Activated CD4-positive, alpha-beta memory T cell treated with anti-CD3 and anti-CD28 coated beads, Interleukin-2, amount 10 ng/mL, durations not matched to agents 7 days and 5 days (primary cell): ENCODE measurements around the gene METTL18. TPM values are rescaled to one million over a fixed set of nuclear protein-coding genes. Genes with fewer than 3 reads are reported as not detected.
A peak's percentile ranks its signal among the peaks of the same experiment; 100 is the strongest.

Experiments
- CTCF ChIA-PET: fragments of 350-600 bp; sonication (Branson Sonifier 250); formaldehyde crosslinking; loops from one replicate; lab custom pipeline; 2021; ENCODE audit warnings: antibody characterized with exemption, inconsistent platforms; lab: Charles Lee
- POLR2A ChIA-PET: fragments of 350-600 bp; sonication (Branson Sonifier 250); formaldehyde crosslinking; loops from one replicate; lab custom pipeline; 2021; ENCODE audit warnings: antibody characterized with exemption; lab: Charles Lee
- DNase-seq: peaks from one replicate; pipeline ENCODE4 v3.0.0-alpha.2; 2020
- H3K27ac Mint-ChIP-seq: one replicate; pipeline ENCODE4 v1.8.0; 2021; ENCODE audit warnings: mild to moderate bottlenecking, mixed read lengths
- H3K27me3 Mint-ChIP-seq: one replicate; pipeline ENCODE4 v1.8.0; 2021; ENCODE audit warnings: mixed read lengths
- H3K36me3 Mint-ChIP-seq: one replicate; pipeline ENCODE4 v1.8.0; 2021; ENCODE audit warnings: low read depth, mixed read lengths
- H3K4me1 Mint-ChIP-seq: one replicate; pipeline ENCODE4 v1.8.0; 2021; ENCODE audit warnings: mixed read lengths
- H3K4me3 Mint-ChIP-seq: one replicate; pipeline ENCODE4 v1.8.0; 2021; ENCODE audit warnings: mild to moderate bottlenecking, mixed read lengths
- H3K9me3 Mint-ChIP-seq: one replicate; pipeline ENCODE4 v1.8.0; 2021; ENCODE audit warnings: mixed read lengths
- total RNA-seq, 2 experiments: library from RNA; stranded (reverse); gene quantifications; one replicate each; pipeline ENCODE4 v1.2.3, GENCODE V29; 2021

Gene METTL18
- total RNA-seq: 10 to 100 TPM; 14.2 to 15.7 TPM

DNA sequence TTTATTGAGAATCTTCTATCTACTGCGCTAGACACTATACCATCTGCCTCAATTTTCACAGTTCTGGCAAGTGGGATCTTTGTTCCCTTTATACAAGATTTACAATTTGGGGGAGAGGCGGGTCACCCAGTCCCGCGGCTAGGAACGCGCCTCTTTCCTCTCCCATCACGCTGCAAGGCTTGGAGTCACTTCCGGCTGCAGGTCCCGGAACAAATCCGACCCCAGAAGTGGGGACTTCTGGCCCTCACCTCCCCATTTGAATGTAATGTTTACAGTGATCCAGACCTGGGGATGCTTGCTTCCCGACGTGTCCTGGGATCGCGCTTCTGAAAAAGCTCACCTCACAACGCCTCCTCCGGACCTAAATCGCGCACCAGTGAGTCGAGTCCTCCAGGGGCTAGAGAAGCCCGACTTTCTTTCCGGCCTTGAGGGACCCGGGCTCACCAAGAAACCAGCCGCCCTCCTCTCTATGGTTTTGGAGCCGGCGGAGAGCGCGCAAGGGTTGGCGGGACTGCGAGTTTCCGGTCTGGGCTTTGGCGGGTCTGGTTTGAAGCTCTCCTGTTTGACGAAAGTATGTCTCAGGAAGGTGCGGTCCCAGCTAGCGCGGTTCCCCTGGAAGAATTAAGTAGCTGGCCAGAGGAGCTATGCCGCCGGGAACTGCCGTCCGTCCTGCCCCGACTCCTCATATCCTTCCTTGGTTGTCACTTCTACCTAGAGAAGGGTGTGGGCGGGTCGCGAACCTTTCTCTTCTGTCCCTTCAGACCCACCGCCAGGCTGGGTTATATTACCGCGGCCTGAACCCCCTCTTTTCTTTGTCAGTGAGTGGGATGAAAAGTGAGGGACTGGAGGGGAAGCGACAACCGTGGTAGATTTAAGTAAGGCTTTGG, at the start of gene METTL18:
TSS of gene METTL18 (minus strand) at position 378 of the 887 bp plus-strand sequence. CDS start 1,212 bp downstream, outside the sequence.
- Mint-ChIP-seq H3K27ac (peak within 1 kb of the TSS; percentile 88), H3K36me3 (peaks cover 57% of the 10 kb centered on the region), H3K27me3 (no peaks in the 10 kb centered on the region), H3K4me3 (peak within 1 kb of the TSS; percentile 84), H3K9me3 (no peaks in the 10 kb centered on the region), H3K4me1 (peaks cover 55% of the 10 kb centered on the region)
- CTCF ChIA-PET: interaction anchor here (0.7 to 2.8 kb wide), 9 partner anchors 15 to 209 kb away, joined by 3 to 12 read pairs (median 5); partner anchors contain the start of gene F5
- POLR2A ChIA-PET: interaction anchor here (0.6 to 6.2 kb wide), 36 partner anchors 9 to 1691 kb away, joined by 3 to 106 read pairs (median 4); partner anchors contain the start of genes BLZF1, F5, KIFAP3 and NME7
- peak; percentile 95 for DNase-seq

GRCh38 chr1:169838942-169839341, 44.2 kb upstream of the METTL18 start:
- Mint-ChIP-seq H3K9me3 (peaks cover 15% of the 10 kb centered on the region), H3K4me1 (peaks cover 6% of the 10 kb centered on the region), H3K27me3 (no peaks in the 10 kb centered on the region), H3K36me3 (peaks cover 74% of the 10 kb centered on the region), H3K4me3 (no peak overlapping the region), H3K27ac (no peak overlapping the region)
- POLR2A ChIA-PET: interaction anchor here (1.4 kb wide), 1 partner anchor 42 kb away, joined by 3 read pairs; no protein-coding TSS in a partner anchor
- DNase-seq: no peak
- CTCF ChIA-PET: no interaction called here

- Mint-ChIP-seq H3K27ac (no peak overlapping the region), H3K9me3 (peaks cover 13% of the 10 kb centered on the region), H3K4me3 (no peak overlapping the region), H3K27me3 (no peaks in the 10 kb centered on the region), H3K36me3 (peaks cover 71% of the 10 kb centered on the region), H3K4me1 (peaks cover 6% of the 10 kb centered on the region)
- CTCF ChIA-PET: interaction anchor here (1.1 to 1.5 kb wide), 2 partner anchors 27 to 41 kb away, joined by 3 read pairs; no protein-coding TSS in a partner anchor
- DNase-seq: no peak
- POLR2A ChIA-PET: interaction anchor here (0.9 to 1.6 kb wide), 4 partner anchors 20 to 57 kb away, joined by 3 to 5 read pairs (median 3); partner anchors contain the start of gene SCYL3
These were observed 41.5 kb upstream of the METTL18 start for GRCh38 chr1:169836198-169836597.

DNA sequence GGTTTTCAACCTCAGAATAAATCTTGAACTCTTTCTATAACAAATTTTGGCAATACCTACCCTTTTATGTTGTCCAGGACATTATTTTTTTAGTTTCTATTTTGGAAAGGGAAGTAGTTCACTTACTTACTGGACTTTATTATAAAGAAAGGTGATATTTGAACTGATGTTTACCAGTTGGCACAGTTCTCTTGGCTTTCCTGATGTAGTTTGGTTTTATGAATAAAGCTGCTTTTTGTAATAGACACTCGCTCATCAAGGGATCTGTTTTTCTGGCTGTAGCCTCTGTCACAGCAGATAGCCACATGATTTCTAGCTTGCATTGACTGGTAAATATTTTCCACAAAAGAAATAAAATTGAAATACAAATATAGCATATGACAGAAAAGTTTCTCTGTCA, 40.9 kb upstream of the METTL18 start:
- H3K36me3 Mint-ChIP-seq: peaks cover 71% of the 10 kb centered on the region
- CTCF ChIA-PET: interaction anchor here (1.5 kb wide), 1 partner anchor 26 kb away, joined by 3 read pairs; no protein-coding TSS in a partner anchor
- POLR2A ChIA-PET: interaction anchor here (1.2 to 1.6 kb wide), 2 partner anchors 20 to 56 kb away, joined by 3 to 5 read pairs; no protein-coding TSS in a partner anchor

GRCh38 chr1:169834869-169835268, 40.2 kb upstream of the METTL18 start:
- DNase-seq: no peak
- Mint-ChIP-seq H3K4me1 (peaks cover 6% of the 10 kb centered on the region), H3K27me3 (no peaks in the 10 kb centered on the region), H3K9me3 (peaks cover 7% of the 10 kb centered on the region), H3K27ac (no peak overlapping the region), H3K4me3 (no peak overlapping the region), H3K36me3 (peaks cover 69% of the 10 kb centered on the region)
- ChIA-PET CTCF (no interaction called here), POLR2A (no interaction called here)

More for the DNA sequence above, 40.9 kb upstream of the METTL18 start:
- H3K4me1 Mint-ChIP-seq: peaks cover 6% of the 10 kb centered on the region
- H3K9me3 Mint-ChIP-seq: peaks cover 7% of the 10 kb centered on the region
- no peaks in the 10 kb centered on the region for H3K27me3 Mint-ChIP-seq
- no peak overlapping the region for H3K4me3 Mint-ChIP-seq
- no peak overlapping the region for H3K27ac Mint-ChIP-seq
- no peak for DNase-seq

- Mint-ChIP-seq H3K27me3 (no peaks in the 10 kb centered on the region), H3K27ac (no peak overlapping the region), H3K4me3 (no peak overlapping the region), H3K9me3 (no peaks in the 10 kb centered on the region), H3K36me3 (peaks cover 63% of the 10 kb centered on the region), H3K4me1 (peaks cover 7% of the 10 kb centered on the region)
- POLR2A ChIA-PET: no interaction called here
- no peak for DNase-seq
- CTCF ChIA-PET: interaction anchor here (0.7 to 2.4 kb wide), 3 partner anchors 13 to 772 kb away, joined by 3 to 10 read pairs (median 5); no protein-coding TSS in a partner anchor
These were observed 38.6 kb upstream of the METTL18 start for GRCh38 chr1:169833179-169833901.

- H3K4me3 Mint-ChIP-seq: no peak overlapping the region
- H3K27me3 Mint-ChIP-seq: no peaks in the 10 kb centered on the region
- DNase-seq: no peak
- no peaks in the 10 kb centered on the region for H3K9me3 Mint-ChIP-seq
- no peak overlapping the region for H3K27ac Mint-ChIP-seq
- CTCF ChIA-PET: interaction anchor here (1.3 kb wide), 1 partner anchor 12 kb away, joined by 3 read pairs; no protein-coding TSS in a partner anchor
- H3K36me3 Mint-ChIP-seq: peaks cover 57% of the 10 kb centered on the region
- POLR2A ChIA-PET: no interaction called here
- peaks cover 3% of the 10 kb centered on the region for H3K4me1 Mint-ChIP-seq
These were observed 35.0 kb upstream of the METTL18 start for GRCh38 chr1:169829671-169830070.

DNA sequence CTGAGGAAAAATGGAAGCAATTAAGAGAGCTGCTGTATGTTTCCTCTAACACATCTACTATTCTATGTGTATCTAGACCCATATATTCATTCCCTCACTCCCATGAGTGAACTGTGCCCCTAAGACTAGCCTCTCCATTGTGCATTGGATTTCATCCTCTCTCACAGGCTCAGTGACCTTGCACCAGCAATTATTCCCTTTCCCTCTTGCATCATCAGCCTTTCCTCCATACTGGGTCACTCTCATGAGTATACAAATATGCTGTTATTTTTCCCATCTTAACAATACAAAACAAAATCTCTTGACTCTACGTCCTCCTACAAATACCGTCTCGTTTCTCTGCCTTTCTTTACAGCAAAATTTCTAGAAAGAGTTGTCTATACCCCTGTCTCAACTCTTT, 29.4 kb upstream of the METTL18 start:
- Mint-ChIP-seq H3K27me3 (no peaks in the 10 kb centered on the region), H3K27ac (peak overlapping the region; percentile 5), H3K36me3 (peaks cover 40% of the 10 kb centered on the region), H3K4me3 (no peak overlapping the region), H3K4me1 (peaks cover 3% of the 10 kb centered on the region), H3K9me3 (no peaks in the 10 kb centered on the region)
- no peak for DNase-seq
- ChIA-PET CTCF (no interaction called here), POLR2A (no interaction called here)

GRCh38 chr1:169821500-169821899, 26.8 kb upstream of the METTL18 start:
- Mint-ChIP-seq H3K9me3 (no peaks in the 10 kb centered on the region), H3K27me3 (no peaks in the 10 kb centered on the region), H3K4me1 (no peaks in the 10 kb centered on the region), H3K27ac (no peak overlapping the region), H3K36me3 (peaks cover 43% of the 10 kb centered on the region), H3K4me3 (no peak overlapping the region)
- ChIA-PET CTCF (no interaction called here), POLR2A (no interaction called here)
- no peak for DNase-seq

DNA sequence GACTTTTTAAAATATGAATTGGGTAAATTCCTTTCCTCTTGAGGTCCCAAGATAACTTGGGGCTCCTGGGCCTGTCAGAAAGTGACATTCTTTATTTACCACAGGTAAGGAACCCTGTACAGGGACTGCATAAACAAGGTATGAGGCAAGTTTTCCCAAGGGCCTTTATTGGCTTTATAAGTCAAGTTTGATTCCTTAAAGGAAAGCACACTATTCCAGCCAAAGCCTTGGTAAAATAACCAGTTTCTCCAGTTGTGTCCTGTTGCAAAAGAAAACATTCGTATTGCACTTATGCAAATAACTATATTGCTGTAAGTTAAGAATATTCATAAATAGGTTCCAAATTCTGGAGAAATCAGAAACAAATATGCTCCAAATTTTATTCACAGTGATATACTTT, 21.9 kb upstream of the METTL18 start:
- no peaks in the 10 kb centered on the region for H3K27me3 Mint-ChIP-seq
- no peak overlapping the region for H3K27ac Mint-ChIP-seq
- ChIA-PET CTCF (no interaction called here), POLR2A (no interaction called here)
- H3K9me3 Mint-ChIP-seq: no peaks in the 10 kb centered on the region
- H3K4me1 Mint-ChIP-seq: peaks cover 8% of the 10 kb centered on the region
- H3K4me3 Mint-ChIP-seq: no peak overlapping the region
- no peak for DNase-seq
- peaks cover 55% of the 10 kb centered on the region for H3K36me3 Mint-ChIP-seq

- no peak overlapping the region for H3K4me3 Mint-ChIP-seq
- no peaks in the 10 kb centered on the region for H3K27me3 Mint-ChIP-seq
- H3K36me3 Mint-ChIP-seq: peaks cover 57% of the 10 kb centered on the region
- no peaks in the 10 kb centered on the region for H3K9me3 Mint-ChIP-seq
- POLR2A ChIA-PET: no interaction called here
- H3K4me1 Mint-ChIP-seq: peaks cover 8% of the 10 kb centered on the region
- no peak overlapping the region for H3K27ac Mint-ChIP-seq
- no peak for DNase-seq
- CTCF ChIA-PET: no interaction called here
These were observed 19.6 kb upstream of the METTL18 start for GRCh38 chr1:169814265-169814664.

GRCh38 chr1:169812131-169812530, 17.4 kb upstream of the METTL18 start:
- POLR2A ChIA-PET: no interaction called here
- Mint-ChIP-seq H3K9me3 (no peaks in the 10 kb centered on the region), H3K4me3 (no peak overlapping the region), H3K36me3 (peaks cover 57% of the 10 kb centered on the region), H3K27me3 (no peaks in the 10 kb centered on the region), H3K4me1 (peaks cover 8% of the 10 kb centered on the region), H3K27ac (no peak overlapping the region)
- DNase-seq: no peak
- CTCF ChIA-PET: no interaction called here
